GM12878 (cell line): Measurements from ENCODE around the gene SEPTIN6. TPM values are rescaled to one million over a fixed set of nuclear protein-coding genes. Genes with fewer than 3 reads are reported as not detected.

ENCODE experiments used
- ATF7 ChIP-seq: fragments of 450-650 bp; IDR thresholded peaks from 2 replicates; pipeline ENCODE4 v1.6.1; 2016; ENCODE audit warnings: low read depth, mild to moderate bottlenecking
- BCL11A ChIP-seq: IDR thresholded peaks from 2 replicates; pipeline ENCODE4 v1.6.1; 2011; ENCODE audit warnings: low read depth, low read length
- BHLHE40 ChIP-seq, 2 experiments: fragments of 450-650 bp in 1 of 2; IDR thresholded peaks; 2 replicates each; pipeline ENCODE4 v1.6.1; 2011 to 2017; ENCODE audit warnings: low read depth in 2 of 2, borderline replicate concordance in 1 of 2, improper control_type of control experiment in 1 of 2, low read length in 1 of 2, mild to moderate bottlenecking in 1 of 2
- CBFB ChIP-seq: IDR thresholded peaks from 2 replicates; pipeline ENCODE4 v1.6.1; 2016; ENCODE audit warnings: antibody characterized with exemption, low read depth
- HDGF ChIP-seq: fragments of 450-650 bp; IDR thresholded peaks from 2 replicates; pipeline ENCODE4 v1.6.1; 2016; ENCODE audit warnings: antibody characterized with exemption
- PML ChIP-seq: IDR thresholded peaks from 2 replicates; pipeline ENCODE4 v1.6.1; 2012; ENCODE audit warnings: low read length, inconsistent platforms
- POLR2AphosphoS5 ChIP-seq: IDR thresholded peaks from 2 replicates; pipeline ENCODE4 v1.6.1; 2011; ENCODE audit warnings: mild to moderate bottlenecking, low read length, inconsistent platforms
- RUNX3 ChIP-seq: IDR thresholded peaks from 2 replicates; pipeline ENCODE4 v1.6.1; 2012; ENCODE audit warnings: low read length, inconsistent platforms
- ZBED1 ChIP-seq: IDR thresholded peaks from 2 replicates; pipeline ENCODE4 v1.6.1; 2016; ENCODE audit warnings: borderline replicate concordance
- ZNF622 ChIP-seq: fragments of 450-650 bp; IDR thresholded peaks from 2 replicates; pipeline ENCODE4 v1.6.1; 2017; ENCODE audit warnings: mild to moderate bottlenecking, inconsistent platforms
- polyA plus RNA-seq, 11 experiments: library from polyadenylated mRNA; depleted of rRNA in 4 of 11; unstranded in 6 of 11; stranded (reverse) in 5 of 11; fragments of >200 nt; fragmentation: Nextera tagmentation in 4 of 11; fragmentation: Illumina TruSeq in 1 of 11; extraction: Ambion mirVana in 4 of 11; extraction: Trizol in 1 of 11; gene quantifications; 1 replicate in 1 of 11; 2 replicates in 10 of 11; pipeline versions ENCODE4 v1.2.1 to v1.2.3, GENCODE V29; 2011 to 2016; ENCODE audit warnings: inconsistent platforms in 2 of 11, missing spikeins in 2 of 11, low read depth in 1 of 11
- total RNA-seq, 4 experiments: library from RNA; depleted of rRNA in 3 of 4; stranded (reverse); fragments of >200 nt in 3 of 4; fragmentation: Illumina TruSeq in 1 of 4; extraction: Trizol in 1 of 4; gene quantifications; 2 replicates each; pipeline versions ENCODE4 v1.2.1 to v1.2.3, GENCODE V29; 2013 to 2021
- TF ChIP-seq, protein P1 (sequence below): fragments of 450-650 bp; IDR thresholded peaks from 2 replicates; pipeline ENCODE4 v1.6.1; 2017; ENCODE audit warnings: mild to moderate bottlenecking, moderate library complexity
- TF ChIP-seq, protein P2 (sequence below): fragments of 450-650 bp; IDR thresholded peaks from 2 replicates; pipeline ENCODE4 v1.6.1; 2016; ENCODE audit warnings: mild to moderate bottlenecking
- TF ChIP-seq, protein P3 (sequence below): fragments of 450-650 bp; IDR thresholded peaks from 2 replicates; pipeline ENCODE4 v1.6.1; 2017; ENCODE audit warnings: low read depth, mild to moderate bottlenecking, moderate library complexity

SEPTIN6 gene
- total and polyA plus RNA-seq, 10 of the 15 experiments (the other 5 are each of a cell fraction or from before 2014, with no cell fraction given), result 37.2 to 353 (median 154) TPM

DNA sequence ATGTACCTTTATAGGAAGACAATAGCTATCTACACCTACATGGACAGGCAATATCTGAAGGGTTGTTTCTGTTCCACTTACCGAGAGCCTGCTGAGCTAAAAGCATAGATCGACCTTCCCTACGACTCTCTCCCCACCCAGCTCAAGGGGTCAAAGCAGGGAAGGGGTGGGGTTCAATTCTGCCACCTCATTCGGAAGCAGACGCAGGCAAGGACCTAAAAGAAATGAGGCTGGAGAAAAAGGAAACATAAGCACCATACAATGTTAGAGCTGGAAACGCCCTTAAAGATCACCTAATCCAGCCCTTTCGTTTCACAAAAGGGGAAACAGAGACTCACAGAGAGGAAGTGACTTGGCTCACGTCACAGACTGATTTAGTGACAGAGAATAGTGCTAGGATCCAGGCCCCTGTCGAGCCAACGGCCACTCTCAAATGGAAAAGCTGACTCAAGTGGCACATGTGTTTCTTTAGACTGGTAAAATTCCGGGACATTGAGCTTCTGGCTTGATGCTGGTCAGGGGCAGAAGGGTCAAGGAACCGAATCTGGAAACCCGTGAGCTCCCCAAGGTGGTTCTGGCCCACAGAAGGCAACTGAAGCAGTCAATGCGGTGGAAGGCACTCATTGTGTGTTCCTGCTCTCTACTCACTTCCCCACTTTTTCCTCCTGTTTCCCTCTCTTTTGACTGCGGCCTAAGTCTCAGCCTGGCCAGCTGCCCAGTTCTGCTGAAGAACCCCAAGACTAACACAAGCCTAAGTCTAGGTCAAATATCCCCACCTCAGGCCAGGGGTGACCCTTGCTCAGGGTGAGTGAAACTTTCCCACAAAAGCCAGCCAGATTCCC lies 7.5 kb downstream of the SEPTIN6 start (continued):
- TF ChIP-seq, protein P1, sequence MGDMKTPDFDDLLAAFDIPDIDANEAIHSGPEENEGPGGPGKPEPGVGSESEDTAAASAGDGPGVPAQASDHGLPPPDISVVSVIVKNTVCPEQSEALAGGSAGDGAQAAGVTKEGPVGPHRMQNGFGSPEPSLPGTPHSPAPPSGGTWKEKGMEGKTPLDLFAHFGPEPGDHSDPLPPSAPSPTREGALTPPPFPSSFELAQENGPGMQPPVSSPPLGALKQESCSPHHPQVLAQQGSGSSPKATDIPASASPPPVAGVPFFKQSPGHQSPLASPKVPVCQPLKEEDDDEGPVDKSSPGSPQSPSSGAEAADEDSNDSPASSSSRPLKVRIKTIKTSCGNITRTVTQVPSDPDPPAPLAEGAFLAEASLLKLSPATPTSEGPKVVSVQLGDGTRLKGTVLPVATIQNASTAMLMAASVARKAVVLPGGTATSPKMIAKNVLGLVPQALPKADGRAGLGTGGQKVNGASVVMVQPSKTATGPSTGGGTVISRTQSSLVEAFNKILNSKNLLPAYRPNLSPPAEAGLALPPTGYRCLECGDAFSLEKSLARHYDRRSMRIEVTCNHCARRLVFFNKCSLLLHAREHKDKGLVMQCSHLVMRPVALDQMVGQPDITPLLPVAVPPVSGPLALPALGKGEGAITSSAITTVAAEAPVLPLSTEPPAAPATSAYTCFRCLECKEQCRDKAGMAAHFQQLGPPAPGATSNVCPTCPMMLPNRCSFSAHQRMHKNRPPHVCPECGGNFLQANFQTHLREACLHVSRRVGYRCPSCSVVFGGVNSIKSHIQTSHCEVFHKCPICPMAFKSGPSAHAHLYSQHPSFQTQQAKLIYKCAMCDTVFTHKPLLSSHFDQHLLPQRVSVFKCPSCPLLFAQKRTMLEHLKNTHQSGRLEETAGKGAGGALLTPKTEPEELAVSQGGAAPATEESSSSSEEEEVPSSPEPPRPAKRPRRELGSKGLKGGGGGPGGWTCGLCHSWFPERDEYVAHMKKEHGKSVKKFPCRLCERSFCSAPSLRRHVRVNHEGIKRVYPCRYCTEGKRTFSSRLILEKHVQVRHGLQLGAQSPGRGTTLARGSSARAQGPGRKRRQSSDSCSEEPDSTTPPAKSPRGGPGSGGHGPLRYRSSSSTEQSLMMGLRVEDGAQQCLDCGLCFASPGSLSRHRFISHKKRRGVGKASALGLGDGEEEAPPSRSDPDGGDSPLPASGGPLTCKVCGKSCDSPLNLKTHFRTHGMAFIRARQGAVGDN, result peak; percentile 69
- TF ChIP-seq BHLHE40 (IDR thresholded peaks at IDR 0.05; ENCODE audit: borderline replicate concordance in 1 of 2, low read depth in 2 of 2, low read length in 1 of 2) (peak in 1 of 2 experiments; percentile 5; a peak in 1 of 4 replicates), BCL11A (no peak), HDGF (no peak), ZBED1 (0 out of 2 replicates have a peak, but pooled peaks have one; percentile 58), ATF7 (peak; percentile 59), PML (peak; percentile 37; the same call in 1 of the 2 replicates), POLR2AphosphoS5 (peak; percentile 70), ZNF622 (no peak), RUNX3 (0 out of 2 replicates have a peak, but pooled peaks have one; percentile 3), CBFB (0 out of 2 replicates have a peak, but pooled peaks have one; percentile 10)
- TF ChIP-seq, protein P2, sequence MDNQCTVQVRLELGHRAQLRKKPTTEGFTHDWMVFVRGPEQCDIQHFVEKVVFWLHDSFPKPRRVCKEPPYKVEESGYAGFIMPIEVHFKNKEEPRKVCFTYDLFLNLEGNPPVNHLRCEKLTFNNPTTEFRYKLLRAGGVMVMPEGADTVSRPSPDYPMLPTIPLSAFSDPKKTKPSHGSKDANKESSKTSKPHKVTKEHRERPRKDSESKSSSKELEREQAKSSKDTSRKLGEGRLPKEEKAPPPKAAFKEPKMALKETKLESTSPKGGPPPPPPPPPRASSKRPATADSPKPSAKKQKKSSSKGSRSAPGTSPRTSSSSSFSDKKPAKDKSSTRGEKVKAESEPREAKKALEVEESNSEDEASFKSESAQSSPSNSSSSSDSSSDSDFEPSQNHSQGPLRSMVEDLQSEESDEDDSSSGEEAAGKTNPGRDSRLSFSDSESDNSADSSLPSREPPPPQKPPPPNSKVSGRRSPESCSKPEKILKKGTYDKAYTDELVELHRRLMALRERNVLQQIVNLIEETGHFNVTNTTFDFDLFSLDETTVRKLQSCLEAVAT, result no peak
- TF ChIP-seq, protein P3, sequence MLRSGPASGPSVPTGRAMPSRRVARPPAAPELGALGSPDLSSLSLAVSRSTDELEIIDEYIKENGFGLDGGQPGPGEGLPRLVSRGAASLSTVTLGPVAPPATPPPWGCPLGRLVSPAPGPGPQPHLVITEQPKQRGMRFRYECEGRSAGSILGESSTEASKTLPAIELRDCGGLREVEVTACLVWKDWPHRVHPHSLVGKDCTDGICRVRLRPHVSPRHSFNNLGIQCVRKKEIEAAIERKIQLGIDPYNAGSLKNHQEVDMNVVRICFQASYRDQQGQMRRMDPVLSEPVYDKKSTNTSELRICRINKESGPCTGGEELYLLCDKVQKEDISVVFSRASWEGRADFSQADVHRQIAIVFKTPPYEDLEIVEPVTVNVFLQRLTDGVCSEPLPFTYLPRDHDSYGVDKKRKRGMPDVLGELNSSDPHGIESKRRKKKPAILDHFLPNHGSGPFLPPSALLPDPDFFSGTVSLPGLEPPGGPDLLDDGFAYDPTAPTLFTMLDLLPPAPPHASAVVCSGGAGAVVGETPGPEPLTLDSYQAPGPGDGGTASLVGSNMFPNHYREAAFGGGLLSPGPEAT, result peak; percentile 18; the same call in 1 of the 2 replicates
